Duodenal mucosa (tissue), 2 donors: ENCODE measurements around the gene COX6A1.

ENCODE experiments used
- H3K27ac ChIP-seq: one replicate; pipeline ENCODE4 v1.7.0; 2013; ENCODE audit warnings: low read depth, low read length
- H3K27me3 ChIP-seq, 2 donors: one replicate each; pipeline ENCODE4 v1.7.0; 2013; ENCODE audit warnings: low read length in 2 of 2, control low read depth in 1 of 2; ENCODE audit not compliant: insufficient read depth in 2 of 2, control insufficient read depth in 1 of 2
- H3K36me3 ChIP-seq, 2 donors: one replicate each; pipeline ENCODE4 v1.7.0; 2013; ENCODE audit warnings: low read length in 2 of 2, control low read depth in 1 of 2; ENCODE audit not compliant: insufficient read depth in 2 of 2, control insufficient read depth in 1 of 2
- H3K4me1 ChIP-seq, 2 donors: one replicate each; pipeline ENCODE4 v1.7.0; 2013; ENCODE audit warnings: low read length in 2 of 2, control low read depth in 1 of 2; ENCODE audit not compliant: insufficient read depth in 2 of 2, control insufficient read depth in 1 of 2
- H3K4me3 ChIP-seq, 2 donors: one replicate each; pipeline ENCODE4 v1.7.0; 2013; ENCODE audit warnings: low read length in 2 of 2, low read depth in 1 of 2
- H3K9ac ChIP-seq, 2 donors: one replicate each; pipeline ENCODE4 v1.7.0; 2013; ENCODE audit warnings: low read length in 2 of 2, low read depth in 1 of 2
- H3K9me3 ChIP-seq, 2 donors: one replicate each; pipeline ENCODE4 v1.7.0; 2013; ENCODE audit warnings: low read length in 2 of 2, control low read depth in 1 of 2; ENCODE audit not compliant: control insufficient read depth in 1 of 2

The COX6A1 gene

DNA sequence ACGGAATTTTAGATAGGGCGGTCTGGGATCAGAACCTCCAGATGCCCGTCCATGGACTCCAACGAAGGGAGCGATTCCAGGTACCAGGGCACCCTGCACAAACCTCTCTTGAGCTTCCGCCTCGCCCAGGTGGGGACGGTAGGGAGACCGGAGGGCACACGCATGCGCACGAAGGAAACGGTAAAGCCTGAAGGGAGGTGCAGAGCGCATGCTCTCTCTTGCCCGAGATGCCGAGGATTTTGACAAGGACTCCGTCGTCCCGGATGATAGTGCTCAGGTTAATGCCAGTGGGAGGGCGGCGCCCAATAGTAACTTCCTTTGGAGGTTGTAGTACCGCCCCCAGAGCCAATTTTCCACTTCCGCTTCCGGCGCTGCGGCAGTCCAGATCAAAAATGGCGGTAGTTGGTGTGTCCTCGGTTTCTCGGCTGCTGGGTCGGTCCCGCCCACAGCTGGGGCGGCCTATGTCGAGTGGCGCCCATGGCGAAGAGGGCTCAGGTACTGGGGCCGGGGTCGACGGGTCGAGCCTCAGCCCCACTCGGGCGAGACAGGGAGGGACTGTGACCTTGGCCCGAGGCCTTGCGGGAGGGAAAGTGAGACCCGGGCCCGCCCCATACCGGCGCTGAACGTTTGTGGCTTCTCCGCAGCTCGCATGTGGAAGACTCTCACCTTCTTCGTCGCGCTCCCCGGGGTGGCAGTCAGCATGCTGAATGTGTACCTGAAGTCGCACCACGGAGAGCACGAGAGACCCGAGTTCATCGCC is at the start of gene COX6A1:
Gene COX6A1, plus strand, starts transcription at position 379 of the 760 bp plus-strand sequence. Its CDS starts 14 bp downstream, at position 393.
- no peaks in the 10 kb centered on the region for H3K27me3 ChIP-seq
- peaks cover 14 to 18% of the 10 kb centered on the region in 2 donors for H3K36me3 ChIP-seq
- peaks cover 6 to 29% of the 10 kb centered on the region in 2 donors for H3K4me1 ChIP-seq
- H3K4me3 ChIP-seq: peak within 1 kb of the TSS; percentile 88 to 92
- peak within 1 kb of the TSS; percentile 76 to 81 for H3K9ac ChIP-seq
- peak within 1 kb of the TSS; percentile 84 for H3K27ac ChIP-seq
- H3K9me3 ChIP-seq: no peaks in the 10 kb centered on the region

DNA sequence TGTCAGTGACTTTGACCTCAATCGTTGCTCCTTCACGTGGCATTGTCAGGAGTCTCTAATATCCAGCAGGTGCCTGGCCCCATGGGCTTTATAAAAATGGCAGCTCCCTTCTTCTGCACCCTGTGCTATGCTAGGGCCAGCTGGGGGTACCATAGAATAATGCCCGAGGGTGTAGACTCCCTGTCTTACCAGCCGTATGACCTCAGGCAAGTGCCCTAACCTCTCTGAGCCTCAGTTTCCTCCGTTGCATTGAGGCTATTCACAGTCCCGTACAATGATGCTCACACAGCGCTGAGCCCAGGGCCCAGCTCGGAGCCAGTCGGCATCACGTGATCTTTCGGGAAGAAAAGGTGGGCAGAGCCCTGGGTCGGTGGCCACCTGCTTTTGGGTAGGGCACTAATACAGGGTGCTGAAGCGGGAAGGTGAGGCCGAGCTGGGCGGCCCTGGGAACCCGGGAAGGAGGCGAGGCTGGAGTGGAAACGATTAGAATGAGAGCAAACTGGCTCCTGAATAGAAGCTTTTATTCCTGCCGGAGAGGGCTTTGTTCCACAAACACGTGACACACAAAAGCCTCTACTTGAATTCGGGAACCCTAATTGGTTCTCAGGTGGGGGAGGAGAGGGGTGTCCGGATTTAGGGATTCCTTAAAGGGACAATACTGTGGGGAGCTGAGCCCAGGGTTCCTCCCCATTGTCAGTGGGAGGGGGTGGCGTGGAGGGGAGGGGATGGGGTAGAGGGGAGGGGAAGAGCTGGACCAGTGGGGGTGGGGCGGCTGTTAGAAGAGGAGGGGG is 49.0 kb upstream of the COX6A1 start:
- H3K9ac ChIP-seq: no peak overlapping the region
- no peak overlapping the region for H3K27ac ChIP-seq
- peak overlapping the region; percentile 10 to 32 for H3K4me3 ChIP-seq
- H3K9me3 ChIP-seq: no peaks in the 10 kb centered on the region
- peaks cover 0 to 4% of the 10 kb centered on the region in 2 donors for H3K27me3 ChIP-seq
- peaks cover 6 to 12% of the 10 kb centered on the region in 2 donors for H3K4me1 ChIP-seq
- H3K36me3 ChIP-seq: no peaks in the 10 kb centered on the region

DNA sequence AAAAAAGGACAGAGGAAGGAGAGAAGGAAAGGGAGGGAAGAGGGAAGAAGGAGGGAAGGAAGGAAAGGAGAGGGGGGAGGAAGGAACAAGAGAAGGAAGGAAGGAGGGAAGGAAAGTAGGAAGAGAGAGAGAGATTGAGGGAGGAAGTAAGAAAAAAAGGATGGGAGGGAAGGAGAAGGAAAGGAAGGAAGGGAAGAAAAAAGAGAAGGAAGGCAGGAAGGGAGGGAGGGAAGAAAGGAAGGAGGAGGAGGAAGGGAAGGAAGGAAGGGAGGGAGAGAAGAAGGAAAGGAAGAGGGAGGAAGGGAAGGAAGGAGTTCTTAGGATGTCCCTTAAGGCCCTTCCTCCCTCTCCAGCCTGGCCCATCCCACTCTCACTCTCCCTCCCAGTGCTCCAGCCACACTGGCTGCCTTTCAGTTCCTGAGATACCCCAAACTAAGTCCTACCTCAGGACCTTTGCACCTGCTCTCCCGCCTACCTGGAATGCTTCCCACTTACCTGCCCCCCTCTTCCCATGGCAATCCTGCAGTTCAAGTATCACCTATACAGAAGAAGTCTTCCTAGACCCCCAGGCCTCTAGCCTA is 47.3 kb upstream of the COX6A1 start:
- Histone ChIP-seq H3K36me3 (no peaks in the 10 kb centered on the region), H3K27me3 (peaks cover 0 to 4% of the 10 kb centered on the region in 2 donors), H3K4me1 (peaks cover 12% of the 10 kb centered on the region in 2 donors), H3K9me3 (no peaks in the 10 kb centered on the region), H3K9ac (no peak overlapping the region), H3K4me3 (no peak overlapping the region), H3K27ac (no peak overlapping the region)

DNA sequence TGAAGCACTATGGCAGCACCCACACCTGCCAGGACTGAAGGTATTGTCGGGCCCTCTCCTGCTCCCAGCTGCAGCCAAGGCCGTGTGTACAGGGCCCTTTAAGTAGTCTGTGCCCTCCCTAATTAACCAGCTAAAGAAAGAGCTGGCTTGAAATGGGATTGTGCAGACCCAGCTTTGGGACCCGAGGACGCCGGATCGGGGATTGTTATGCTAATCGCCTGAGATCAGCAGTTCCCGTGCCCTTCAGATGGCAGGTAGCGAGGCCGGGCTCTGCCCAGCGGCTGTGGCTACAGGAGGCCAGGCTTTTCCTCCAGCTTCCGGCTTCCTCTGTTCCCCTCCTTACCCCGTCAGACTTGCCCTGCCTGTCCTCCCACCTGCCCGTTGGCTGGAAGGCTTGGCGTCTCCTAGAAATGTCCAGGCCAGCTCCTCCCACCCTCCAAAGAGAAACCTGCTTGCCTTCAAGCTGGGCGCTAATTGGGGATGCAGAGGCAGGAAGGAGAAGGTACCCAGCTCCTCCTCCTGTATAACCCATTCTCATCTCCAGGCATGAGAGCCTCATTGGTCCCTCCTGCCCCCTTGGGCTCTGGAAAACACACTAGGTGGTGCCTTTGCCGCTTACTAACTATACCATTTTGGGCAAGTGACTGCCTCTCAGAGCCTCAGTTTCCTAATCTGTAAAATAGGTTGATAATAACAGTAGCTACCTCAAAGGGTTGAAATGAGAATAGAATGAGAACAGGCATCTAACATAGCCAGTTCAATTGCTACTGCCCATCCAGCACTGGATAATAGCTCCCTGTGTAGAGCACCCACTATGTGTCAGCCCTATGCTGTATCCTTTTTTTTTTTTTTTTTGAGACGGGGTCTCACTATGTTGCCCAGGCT is 43.2 kb upstream of the COX6A1 start:
- H3K4me1 ChIP-seq: peaks cover 0 to 7% of the 10 kb centered on the region in 2 donors
- no peaks in the 10 kb centered on the region for H3K27me3 ChIP-seq
- H3K27ac ChIP-seq: no peak overlapping the region
- H3K4me3 ChIP-seq: peak overlapping the region in 1 of 2 donors; percentile 8
- peak overlapping the region in 1 of 2 donors; percentile 57 for H3K9ac ChIP-seq
- no peaks in the 10 kb centered on the region for H3K36me3 ChIP-seq
- H3K9me3 ChIP-seq: no peaks in the 10 kb centered on the region

DNA sequence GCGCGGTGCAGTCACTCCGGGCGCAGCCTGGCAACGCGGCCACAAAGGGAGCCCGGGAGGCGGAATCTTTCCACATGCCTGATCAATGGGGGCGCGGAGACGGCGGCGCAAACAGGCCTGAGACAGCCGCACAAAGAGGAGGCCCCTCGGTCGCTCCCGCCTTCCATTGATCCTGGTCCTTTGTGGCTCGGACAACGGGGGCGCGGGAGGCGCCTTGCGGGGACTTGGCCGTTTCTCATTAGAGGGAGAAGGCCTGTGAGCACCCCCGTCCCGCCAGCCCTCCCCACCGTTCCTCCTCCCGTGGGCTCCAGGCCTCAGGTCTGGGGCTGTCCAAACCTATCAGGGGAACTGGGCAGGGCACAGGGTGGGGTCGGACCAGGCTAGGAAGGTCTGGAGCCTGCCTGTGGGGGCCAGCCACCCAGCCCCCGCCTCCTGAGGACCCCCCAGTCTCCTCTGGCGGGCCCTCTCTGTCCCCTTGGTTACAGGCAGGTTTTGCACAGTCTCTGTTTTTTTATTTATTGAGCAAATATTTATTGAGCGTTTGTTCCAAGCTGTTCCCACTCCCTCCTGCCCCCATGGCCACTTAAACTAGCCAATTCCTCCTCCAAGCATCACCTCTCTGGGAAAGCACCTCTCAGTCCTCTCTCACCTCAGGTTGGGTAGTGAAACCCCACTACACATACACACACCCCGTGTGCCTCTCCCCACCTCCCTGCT is 39.9 kb upstream of the COX6A1 start:
- no peak overlapping the region for H3K4me3 ChIP-seq
- H3K27ac ChIP-seq: no peak overlapping the region
- peaks cover 0 to 7% of the 10 kb centered on the region in 2 donors for H3K4me1 ChIP-seq
- no peaks in the 10 kb centered on the region for H3K9me3 ChIP-seq
- H3K9ac ChIP-seq: no peak overlapping the region
- no peaks in the 10 kb centered on the region for H3K27me3 ChIP-seq
- no peaks in the 10 kb centered on the region for H3K36me3 ChIP-seq

DNA sequence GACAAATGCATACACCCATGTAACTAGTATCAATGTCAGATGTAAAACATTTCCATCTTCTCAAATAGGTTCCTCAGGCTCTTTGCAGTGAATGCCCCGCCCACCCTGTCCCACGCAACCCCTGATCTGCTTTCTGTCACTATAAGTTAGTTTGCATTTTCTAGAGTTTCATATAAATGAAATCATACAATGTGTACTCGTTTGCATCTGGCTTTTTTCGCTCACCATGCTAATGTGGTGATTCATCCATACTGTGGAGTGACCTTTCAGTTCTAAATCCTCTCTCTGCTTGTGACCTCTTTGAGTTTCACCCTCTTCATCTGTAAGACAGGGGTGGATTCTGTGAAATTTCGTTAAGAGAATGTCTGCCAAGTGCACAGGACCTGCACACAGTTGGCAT is 38.4 kb upstream of the COX6A1 start:
- no peak overlapping the region for H3K27ac ChIP-seq
- H3K4me3 ChIP-seq: no peak overlapping the region
- no peaks in the 10 kb centered on the region for H3K9me3 ChIP-seq
- H3K4me1 ChIP-seq: peaks cover 0 to 1% of the 10 kb centered on the region in 2 donors
- H3K36me3 ChIP-seq: no peaks in the 10 kb centered on the region
- no peak overlapping the region for H3K9ac ChIP-seq
- no peaks in the 10 kb centered on the region for H3K27me3 ChIP-seq

DNA sequence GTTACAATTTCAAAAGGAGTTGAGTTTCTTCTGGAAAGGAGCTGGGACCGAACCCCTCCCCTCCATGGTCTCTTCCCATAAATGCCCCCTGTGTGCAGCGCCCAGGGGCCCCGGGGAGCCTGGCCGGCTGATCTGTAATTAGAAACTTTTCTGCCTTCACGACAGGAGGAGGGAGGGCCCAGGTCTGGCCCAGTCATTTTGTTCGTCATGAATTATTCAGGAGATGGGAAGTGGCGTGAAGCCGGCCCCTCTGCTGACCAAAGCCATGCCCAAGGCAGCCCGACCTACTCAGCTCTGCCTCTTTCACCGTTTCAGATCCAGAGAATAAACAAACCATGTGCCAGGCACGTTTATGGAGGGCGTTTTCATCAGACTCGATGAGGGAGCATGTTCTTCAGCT is 35.7 kb upstream of the COX6A1 start:
- no peaks in the 10 kb centered on the region for H3K36me3 ChIP-seq
- H3K27ac ChIP-seq: no peak overlapping the region
- no peaks in the 10 kb centered on the region for H3K27me3 ChIP-seq
- H3K9me3 ChIP-seq: no peaks in the 10 kb centered on the region
- H3K4me3 ChIP-seq: no peak overlapping the region
- H3K9ac ChIP-seq: no peak overlapping the region
- H3K4me1 ChIP-seq: no peaks in the 10 kb centered on the region

DNA sequence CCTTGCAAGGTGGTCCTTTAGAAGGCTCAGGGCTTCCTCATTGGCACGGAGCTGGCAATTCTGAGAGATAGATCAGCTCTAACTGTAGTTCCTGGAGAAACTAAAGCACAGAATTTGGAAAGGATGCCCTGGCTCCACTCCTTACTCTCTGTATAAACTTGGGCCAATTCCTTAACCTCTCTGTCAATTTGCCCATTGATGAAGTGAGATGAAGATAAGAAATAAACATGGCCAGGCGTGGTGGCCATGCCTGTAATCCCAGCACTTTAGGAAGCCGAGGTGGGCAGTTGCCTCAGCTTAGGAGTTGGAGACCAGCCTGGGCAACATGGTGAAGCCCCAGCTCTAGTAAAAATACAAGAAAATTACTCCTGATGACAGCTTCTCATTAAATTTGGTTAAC is 34.0 kb upstream of the COX6A1 start:
- no peak overlapping the region for H3K27ac ChIP-seq
- H3K9me3 ChIP-seq: no peaks in the 10 kb centered on the region
- no peak overlapping the region for H3K9ac ChIP-seq
- H3K4me1 ChIP-seq: no peaks in the 10 kb centered on the region
- H3K36me3 ChIP-seq: no peaks in the 10 kb centered on the region
- no peak overlapping the region for H3K4me3 ChIP-seq
- H3K27me3 ChIP-seq: no peaks in the 10 kb centered on the region

DNA sequence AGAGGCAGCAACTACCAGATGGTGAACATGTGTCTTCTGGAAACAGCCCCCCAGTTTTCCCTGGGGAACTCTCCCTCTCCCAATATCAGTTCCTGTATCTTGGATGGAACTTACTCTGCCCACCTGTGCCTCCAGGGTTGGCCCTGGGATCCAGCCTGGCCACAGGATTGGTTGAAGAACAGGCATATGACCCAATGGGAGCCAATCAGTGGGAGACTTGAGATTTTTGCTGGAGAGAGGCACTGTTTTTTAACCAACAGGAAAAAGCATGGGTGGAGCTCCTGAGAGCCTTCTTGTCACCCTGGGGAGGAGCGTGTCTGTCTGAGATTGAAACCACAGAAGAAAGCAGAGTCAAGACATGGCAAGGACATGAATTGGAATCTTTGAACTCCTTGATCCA is 33.6 kb upstream of the COX6A1 start:
- Histone ChIP-seq H3K4me3 (no peak overlapping the region), H3K27me3 (no peaks in the 10 kb centered on the region), H3K9ac (no peak overlapping the region), H3K36me3 (no peaks in the 10 kb centered on the region), H3K27ac (no peak overlapping the region), H3K4me1 (no peaks in the 10 kb centered on the region), H3K9me3 (no peaks in the 10 kb centered on the region)
